Epithelial cell of proximal tubule (primary cell): ENCODE measurements around the gene TXNDC9. TPM values are rescaled to one million over a fixed set of nuclear protein-coding genes. Genes with fewer than 3 reads are reported as not detected.
"Not testable (repeated sequence)": the region's sequence is repeated elsewhere in the genome, so short reads cannot be mapped to it uniquely, and the experiment has no call there.

Source experiments
- DNase-seq: peaks from one replicate; pipeline ENCODE4 v3.0.0-alpha.2; 2011; ENCODE audit warnings: low read depth
- H3K4me3 ChIP-seq: 2 replicates; pipeline ENCODE4 v1.5.1; 2011; ENCODE audit warnings: low read depth, mild to moderate bottlenecking, low read length
- CTCF ChIP-seq: conservative IDR thresholded peaks from 2 replicates; pipeline ENCODE4 v1.5.1; 2012; ENCODE audit warnings: low read depth, mild to moderate bottlenecking, low read length
- total RNA-seq: library from RNA; depleted of rRNA; stranded (reverse); fragments of >200 nt; gene quantifications from 2 replicates; pipeline ENCODE4 v1.2.3, GENCODE V29; 2015

Gene TXNDC9
- total RNA-seq, 1 donor from 2014 or later: 53.6 TPM

- H3K4me3 ChIP-seq: no peak overlapping the region
- TF ChIP-seq CTCF: no peak
- DNase-seq: no peak
Measured at GRCh38 chr2:99346218-99346617, 10.1 kb upstream of the TXNDC9 start.

GRCh38 chr2:99345446-99345845 is 9.3 kb upstream of the TXNDC9 start:
- H3K4me3 ChIP-seq, DNase-seq: not testable (repeated sequence)

- no peak overlapping the region for H3K4me3 ChIP-seq
- TF ChIP-seq CTCF: no peak
- DNase-seq: no peak
Measured at GRCh38 chr2:99342536-99342935, 6.4 kb upstream of the TXNDC9 start.

- H3K4me3 ChIP-seq: no peak overlapping the region
- DNase-seq: no peak
- no peak for TF ChIP-seq CTCF
Measured at GRCh38 chr2:99340669-99341236, 4.6 kb upstream of the TXNDC9 start.

- no peak for TF ChIP-seq CTCF
- H3K4me3 ChIP-seq: peak overlapping the region; percentile 79
- no peak for DNase-seq
Measured at GRCh38 chr2:99338029-99338585, 2.0 kb upstream of the TXNDC9 start.

GRCh38 chr2:99337113-99338028 is 1.2 kb upstream of the TXNDC9 start, which contains the start of gene EIF5B:
TSS of gene EIF5B (plus strand) at chr2:99337389. CDS start at chr2:99337555, 166 bp downstream.
- peak; percentile 55 for TF ChIP-seq CTCF
- H3K4me3 ChIP-seq: peak within 1 kb of the TSS; percentile 79
- DNase-seq: no peak

GRCh38 chr2:99336804-99337112 is 625 bp upstream of the TXNDC9 start:
- TF ChIP-seq CTCF: no peak

More at GRCh38 chr2:99336804-99337112, 625 bp upstream of the TXNDC9 start:
- DNase-seq: peak; percentile 59
- peak overlapping the region; percentile 79 for H3K4me3 ChIP-seq
